GM12892 (cell line): ENCODE results near the gene KRT76.

Experiments
- POLR2A ChIP-seq: IDR thresholded peaks from 2 replicates; pipeline ENCODE4 v1.6.1; 2011; ENCODE audit warnings: low read depth, low read length, control low read depth
- POLR2AphosphoS5 ChIP-seq: IDR thresholded peaks from 2 replicates; pipeline ENCODE4 v1.6.1; 2011; ENCODE audit warnings: low read depth, low read length, control low read depth

GRCh38 chr12:52815161-52815560 lies 38.0 kb upstream of the KRT76 start:
- TF ChIP-seq POLR2A (no peak), POLR2AphosphoS5 (no peak)
